Sigmoid colon (tissue), 7 donors: ENCODE data around the gene APOH. TPM values are rescaled to one million over a fixed set of nuclear protein-coding genes. Genes with fewer than 3 reads are reported as not detected.

Experiments used
- DNase-seq: peaks from one replicate; pipeline ENCODE4 v3.0.0-alpha.2; 2019
- H3K27ac ChIP-seq, 4 donors: fragments of 200-600 bp; sonication (generic); one replicate each; pipeline ENCODE4 v1.5.1; 2016 to 2019; ENCODE audit warnings: mild to moderate bottlenecking in 1 of 4
- H3K27me3 ChIP-seq, 3 donors: fragments of 200-600 bp; sonication (generic); one replicate each; pipeline ENCODE4 v1.5.1; 2019; ENCODE audit warnings: mild to moderate bottlenecking in 1 of 3
- H3K36me3 ChIP-seq, 4 donors: fragments of 200-600 bp; sonication (generic); one replicate each; pipeline ENCODE4 v1.5.1; 2016 to 2019
- H3K4me1 ChIP-seq, 4 donors: fragments of 200-600 bp; sonication (generic); one replicate each; pipeline ENCODE4 v1.5.1; 2017 to 2019
- H3K4me3 ChIP-seq, 4 donors: fragments of 200-600 bp; sonication (generic); one replicate each; pipeline ENCODE4 v1.5.1; 2017 to 2019; ENCODE audit warnings: mild to moderate bottlenecking in 2 of 4, moderate library complexity in 1 of 4
- H3K9me3 ChIP-seq, 4 donors: fragments of 200-600 bp in 3 of 4; sonication (generic) in 3 of 4; one replicate each; pipeline versions ENCODE4 v1.5.1 to v1.6.1; 2013 to 2019
- EP300 ChIP-seq, 4 donors: sonication (generic); formaldehyde crosslinking; IDR thresholded peaks; one replicate each; pipeline ENCODE4 v1.6.1; 2017; ENCODE audit warnings: antibody characterized with exemption in 4 of 4
- POLR2A ChIP-seq, 2 donors: fragments of 450-650 bp; IDR thresholded peaks; one replicate each; pipeline ENCODE4 v1.6.1; 2016; ENCODE audit warnings: antibody characterized with exemption in 2 of 2, mild to moderate bottlenecking in 2 of 2, moderate library complexity in 2 of 2
- POLR2AphosphoS5 ChIP-seq, 4 donors: sonication (generic); formaldehyde crosslinking; IDR thresholded peaks; one replicate each; pipeline ENCODE4 v1.6.1; 2017; ENCODE audit warnings: antibody characterized with exemption in 4 of 4
- WGBS, 2 donors: extraction: QIAGEN DNeasy Blood & Tissue Kit; methylation state at CpG; one replicate each; pipeline ENCODE4 v1.1.7; 2013; 5-methylcytosine and 5-hydroxymethylcytosine counted together
- intact Hi-C: fragments of 100-400 bp; cut with DNase I; formaldehyde crosslinking; loops from one replicate; pipeline ENCODE4 v1.15.1; 2023
- polyA plus RNA-seq, 3 donors: library from polyadenylated mRNA; stranded (reverse); fragments of 200-250 nt; gene quantifications; one replicate each; pipeline ENCODE4 v1.2.3, GENCODE V29; 2013
- total RNA-seq, 4 donors: library from RNA; depleted of rRNA; stranded (reverse); fragments of >200 nt; gene quantifications; one replicate each; pipeline ENCODE4 v1.1.0, GENCODE V29; 2016
- TF ChIP-seq, protein P1 (sequence below), 4 experiments: fragments of 450-650 bp in 3 of 4; fragments of 200-600 bp in 1 of 4; IDR thresholded peaks; one replicate each; pipeline ENCODE4 v1.5.1; 2016 to 2019; ENCODE audit warnings: antibody characterized with exemption in 4 of 4, mild to moderate bottlenecking in 3 of 4, moderate library complexity in 2 of 4
- donor health status: healthy with polysubstance abuse.
- donor health status: Bipolar disorder and iron deficiency.
- donor health status: healthy.

Gene APOH
- total and polyA plus RNA-seq, 7 donors: 0.20 to 0.71 TPM; not detected in 5

DNA sequence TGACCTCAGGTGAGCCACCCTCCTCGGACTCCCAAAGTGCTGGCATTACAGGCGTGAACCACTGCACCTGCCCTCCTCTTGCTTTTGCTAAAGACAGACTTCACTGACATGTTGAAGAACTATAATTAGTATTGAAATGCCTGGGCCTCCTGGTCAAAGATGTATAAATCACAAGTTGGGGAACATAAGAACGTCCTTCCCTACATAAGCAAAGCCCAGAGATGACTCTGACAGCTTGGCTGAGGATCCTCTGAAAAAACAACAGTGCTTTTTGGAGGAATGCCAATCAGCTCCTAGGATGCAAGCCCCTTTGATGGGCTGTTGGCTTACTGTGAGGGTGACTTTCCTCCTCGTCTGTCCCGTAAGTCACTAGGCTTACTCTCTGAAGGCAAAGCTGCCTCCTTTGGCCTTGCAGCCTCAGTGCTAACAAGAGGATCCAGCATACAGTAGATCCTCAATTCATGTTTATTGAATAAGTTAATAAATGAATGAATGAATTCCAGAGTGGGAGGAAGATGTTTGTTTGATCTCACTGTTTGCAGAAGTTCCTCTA, 6.3 kb downstream of the APOH start:
- no peak overlapping the region for H3K27ac ChIP-seq
- no peak overlapping the region for H3K4me3 ChIP-seq
- no peak for DNase-seq
- no peaks in the 10 kb centered on the region for H3K4me1 ChIP-seq
- intact Hi-C loops: no loop called here
- no peak for TF ChIP-seq EP300 (IDR thresholded peaks at IDR 0.05)
- no peak for TF ChIP-seq POLR2A (IDR thresholded peaks at IDR 0.05)
- TF ChIP-seq, protein P1, sequence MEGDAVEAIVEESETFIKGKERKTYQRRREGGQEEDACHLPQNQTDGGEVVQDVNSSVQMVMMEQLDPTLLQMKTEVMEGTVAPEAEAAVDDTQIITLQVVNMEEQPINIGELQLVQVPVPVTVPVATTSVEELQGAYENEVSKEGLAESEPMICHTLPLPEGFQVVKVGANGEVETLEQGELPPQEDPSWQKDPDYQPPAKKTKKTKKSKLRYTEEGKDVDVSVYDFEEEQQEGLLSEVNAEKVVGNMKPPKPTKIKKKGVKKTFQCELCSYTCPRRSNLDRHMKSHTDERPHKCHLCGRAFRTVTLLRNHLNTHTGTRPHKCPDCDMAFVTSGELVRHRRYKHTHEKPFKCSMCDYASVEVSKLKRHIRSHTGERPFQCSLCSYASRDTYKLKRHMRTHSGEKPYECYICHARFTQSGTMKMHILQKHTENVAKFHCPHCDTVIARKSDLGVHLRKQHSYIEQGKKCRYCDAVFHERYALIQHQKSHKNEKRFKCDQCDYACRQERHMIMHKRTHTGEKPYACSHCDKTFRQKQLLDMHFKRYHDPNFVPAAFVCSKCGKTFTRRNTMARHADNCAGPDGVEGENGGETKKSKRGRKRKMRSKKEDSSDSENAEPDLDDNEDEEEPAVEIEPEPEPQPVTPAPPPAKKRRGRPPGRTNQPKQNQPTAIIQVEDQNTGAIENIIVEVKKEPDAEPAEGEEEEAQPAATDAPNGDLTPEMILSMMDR (IDR thresholded peaks at IDR 0.05): no peak
- TF ChIP-seq POLR2AphosphoS5 (IDR thresholded peaks at IDR 0.05): no peak
- no peaks in the 10 kb centered on the region for H3K36me3 ChIP-seq
- peaks cover 0 to 5% (median 4%) of the 10 kb centered on the region in 3 donors for H3K27me3 ChIP-seq
- no peaks in the 10 kb centered on the region for H3K9me3 ChIP-seq
- WGBS, 2 donors: 88 to 94% methylated on average over 5 of the region's 5 CpGs

DNA sequence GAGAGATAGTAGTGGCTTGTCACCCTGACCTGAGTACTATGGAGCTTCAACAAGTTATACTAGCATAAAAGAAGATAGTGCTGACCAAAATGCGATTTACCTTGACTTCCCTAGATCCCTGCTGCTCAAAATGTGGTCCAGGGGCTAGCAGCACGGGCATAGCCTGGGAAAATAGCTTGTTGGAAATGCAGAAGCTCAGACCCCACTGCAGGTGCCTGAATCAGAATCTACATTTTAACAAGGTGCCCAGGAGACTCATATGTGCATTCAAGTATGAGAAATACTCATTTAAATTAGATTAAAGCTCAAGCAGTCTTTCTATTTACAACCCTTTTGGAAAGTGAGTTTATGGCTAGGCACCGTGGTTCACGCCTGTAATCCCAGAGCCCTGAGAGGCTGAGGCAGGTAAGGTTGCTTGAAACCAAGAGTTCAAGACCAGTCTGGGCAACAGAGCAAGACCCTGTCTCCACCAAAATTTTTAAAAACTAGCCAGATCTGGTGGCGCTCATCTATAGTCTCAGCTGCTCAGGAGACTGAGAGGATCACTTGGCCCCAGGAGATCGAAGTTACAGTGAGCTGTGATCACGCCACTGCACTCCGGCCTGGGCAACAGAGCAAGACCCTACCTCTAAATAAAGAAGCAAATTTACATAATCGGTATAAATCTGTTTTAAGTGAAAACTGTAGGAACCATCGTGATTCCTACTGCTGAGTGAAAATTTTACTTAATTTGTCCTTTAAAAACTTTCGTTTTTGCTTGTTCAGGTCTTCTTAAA, 7.3 kb downstream of the APOH start:
- TF ChIP-seq, protein P1 (IDR thresholded peaks at IDR 0.05): no peak
- no peak for TF ChIP-seq POLR2A (IDR thresholded peaks at IDR 0.05)
- TF ChIP-seq POLR2AphosphoS5 (IDR thresholded peaks at IDR 0.05): no peak
- no peak for TF ChIP-seq EP300 (IDR thresholded peaks at IDR 0.05)
- Histone ChIP-seq H3K27ac (no peak overlapping the region), H3K4me1 (no peaks in the 10 kb centered on the region), H3K9me3 (no peaks in the 10 kb centered on the region), H3K36me3 (no peaks in the 10 kb centered on the region), H3K4me3 (no peak overlapping the region), H3K27me3 (peaks cover 0 to 5% (median 4%) of the 10 kb centered on the region in 3 donors)
- WGBS, 2 donors: 82 to 83% methylated on average over 11 of the region's 11 CpGs
- intact Hi-C loops: no loop called here
- DNase-seq: no peak

DNA sequence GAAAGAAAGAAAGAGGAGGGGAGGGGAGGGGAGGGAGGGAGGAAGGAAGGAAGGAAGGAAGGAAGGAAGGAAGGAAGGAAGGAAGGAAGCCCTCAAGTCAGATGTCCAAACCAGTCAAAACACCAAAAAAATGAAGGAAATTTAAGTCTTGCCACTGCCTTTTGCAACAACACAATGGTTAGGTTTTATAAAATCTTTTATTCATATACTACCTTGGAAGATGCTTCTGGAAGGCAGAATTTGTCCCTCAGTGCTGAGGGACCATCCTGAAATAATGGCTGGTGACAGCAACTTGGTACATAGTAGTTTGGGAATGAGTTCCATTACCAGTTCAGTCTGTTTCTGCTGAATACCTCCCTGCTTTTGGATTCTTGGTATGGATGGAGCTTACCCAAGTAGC, 7.9 kb downstream of the APOH start:
- intact Hi-C loops: no loop called here
- Histone ChIP-seq H3K9me3 (no peaks in the 10 kb centered on the region), H3K27ac (no peak overlapping the region), H3K36me3 (no peaks in the 10 kb centered on the region), H3K4me3 (no peak overlapping the region), H3K4me1 (no peaks in the 10 kb centered on the region), H3K27me3 (peaks cover 0 to 5% (median 4%) of the 10 kb centered on the region in 3 donors)
- DNase-seq: no peak
- TF ChIP-seq POLR2A (IDR thresholded peaks at IDR 0.05): no peak
- TF ChIP-seq EP300 (IDR thresholded peaks at IDR 0.05): no peak
- no peak for TF ChIP-seq POLR2AphosphoS5 (IDR thresholded peaks at IDR 0.05)
- TF ChIP-seq, protein P1 (IDR thresholded peaks at IDR 0.05): no peak

DNA sequence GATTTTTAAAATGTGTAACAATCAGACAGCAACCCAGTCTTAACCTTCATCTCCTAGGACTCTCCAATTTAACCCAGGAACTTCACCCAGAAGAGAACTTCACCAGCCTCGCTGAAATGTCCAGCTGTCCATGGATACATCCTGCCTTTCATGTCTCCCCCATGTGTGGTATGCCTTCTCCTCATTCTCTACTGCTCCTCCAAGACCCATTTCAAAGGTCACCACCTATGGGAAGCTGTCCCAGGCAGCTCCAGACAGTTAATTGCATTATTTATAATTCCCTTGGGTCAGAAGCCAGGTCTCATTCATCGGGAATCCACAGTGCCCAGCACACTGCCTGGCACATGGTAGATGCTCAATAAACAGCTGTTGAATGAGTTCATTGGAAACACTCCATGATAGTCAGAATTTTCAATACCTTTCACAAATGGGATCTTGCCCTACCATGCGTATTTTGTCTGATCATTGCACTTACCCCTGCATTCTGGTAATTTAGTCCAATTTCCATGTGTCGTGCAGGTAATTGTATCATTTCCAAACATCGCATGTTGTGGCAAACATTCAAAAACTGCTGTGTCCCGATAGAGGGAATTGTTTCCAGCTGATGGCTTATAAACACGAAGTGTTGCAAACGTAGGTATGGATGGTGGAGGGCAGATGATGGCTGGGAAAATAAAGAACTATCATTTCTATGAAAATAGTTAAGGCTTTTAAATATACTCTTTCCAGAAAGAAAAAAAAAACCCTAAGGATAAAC, 9.0 kb downstream of the APOH start:
- Histone ChIP-seq H3K9me3 (no peaks in the 10 kb centered on the region), H3K4me1 (no peaks in the 10 kb centered on the region), H3K4me3 (no peak overlapping the region), H3K27ac (no peak overlapping the region), H3K36me3 (no peaks in the 10 kb centered on the region), H3K27me3 (peaks cover 0 to 5% (median 4%) of the 10 kb centered on the region in 3 donors)
- no peak for TF ChIP-seq POLR2AphosphoS5 (IDR thresholded peaks at IDR 0.05)
- TF ChIP-seq, protein P1 (IDR thresholded peaks at IDR 0.05): no peak
- no peak for TF ChIP-seq POLR2A (IDR thresholded peaks at IDR 0.05)
- TF ChIP-seq EP300 (IDR thresholded peaks at IDR 0.05): no peak
- WGBS, 2 donors: 86% methylated on average over 8 of the region's 8 CpGs
- intact Hi-C loops: no loop called here
- no peak for DNase-seq
